ENCODE measurements around the gene GRAP2. TPM values are rescaled to one million over a fixed set of nuclear protein-coding genes. Genes with fewer than 3 reads are reported as not detected.

GRAP2 gene
- total and polyA plus RNA-seq, 2 of the 8 experiments (the other 6 are each of a cell fraction or from before 2014, with no cell fraction given): 0.08 TPM; not detected in 1

- TF ChIP-seq SIX5 (IDR thresholded peaks at IDR 0.05; ENCODE audit: low read depth, low read length): no peak
- TF ChIP-seq RBBP5 (IDR thresholded peaks at IDR 0.05; ENCODE audit: borderline replicate concordance, low read depth, low read length): no peak
- TF ChIP-seq CTBP2 (IDR thresholded peaks at IDR 0.05; ENCODE audit: borderline replicate concordance, insufficient read depth, insufficient read length, low read length): no peak
- no peak for TF ChIP-seq TAF1 (IDR thresholded peaks at IDR 0.05; ENCODE audit: low read depth, low read length)
- TF ChIP-seq BCL11A (IDR thresholded peaks at IDR 0.05; ENCODE audit: low read depth in 2 of 2, low read length in 2 of 2): no peak
- no peak for TF ChIP-seq SP4 (IDR thresholded peaks at IDR 0.05; ENCODE audit: low read length)
- TF ChIP-seq CHD1 (IDR thresholded peaks at IDR 0.05; ENCODE audit: low read depth, low read length): no peak
- TF ChIP-seq HDAC2 (IDR thresholded peaks at IDR 0.05; ENCODE audit: borderline replicate concordance in 1 of 2, low read depth in 2 of 2, low read length in 2 of 2): no peak
Measured at GRCh38 chr22:39997421-39997820, 96.5 kb downstream of the GRAP2 start (continued).

Data from H1 (cell line).